AG09309 (cell line): ENCODE results near the gene DOC2A.

Experiments used
- DNase-seq: peaks from one replicate; pipeline ENCODE4 v3.0.0-alpha.2; 2010; ENCODE audit warnings: low read depth
- H3K4me3 ChIP-seq: 2 replicates; pipeline ENCODE4 v1.5.1; 2011; ENCODE audit warnings: mild to moderate bottlenecking, low read depth, low read length, moderate library complexity; ENCODE audit not compliant: control insufficient read depth
- CTCF ChIP-seq: IDR thresholded peaks from 2 replicates; pipeline ENCODE4 v1.5.1; 2011; ENCODE audit warnings: mild to moderate bottlenecking, low read depth, low read length, inconsistent platforms; ENCODE audit not compliant: insufficient read depth, control insufficient read depth; ENCODE audit errors: missing control alignments

DOC2A gene

DNA sequence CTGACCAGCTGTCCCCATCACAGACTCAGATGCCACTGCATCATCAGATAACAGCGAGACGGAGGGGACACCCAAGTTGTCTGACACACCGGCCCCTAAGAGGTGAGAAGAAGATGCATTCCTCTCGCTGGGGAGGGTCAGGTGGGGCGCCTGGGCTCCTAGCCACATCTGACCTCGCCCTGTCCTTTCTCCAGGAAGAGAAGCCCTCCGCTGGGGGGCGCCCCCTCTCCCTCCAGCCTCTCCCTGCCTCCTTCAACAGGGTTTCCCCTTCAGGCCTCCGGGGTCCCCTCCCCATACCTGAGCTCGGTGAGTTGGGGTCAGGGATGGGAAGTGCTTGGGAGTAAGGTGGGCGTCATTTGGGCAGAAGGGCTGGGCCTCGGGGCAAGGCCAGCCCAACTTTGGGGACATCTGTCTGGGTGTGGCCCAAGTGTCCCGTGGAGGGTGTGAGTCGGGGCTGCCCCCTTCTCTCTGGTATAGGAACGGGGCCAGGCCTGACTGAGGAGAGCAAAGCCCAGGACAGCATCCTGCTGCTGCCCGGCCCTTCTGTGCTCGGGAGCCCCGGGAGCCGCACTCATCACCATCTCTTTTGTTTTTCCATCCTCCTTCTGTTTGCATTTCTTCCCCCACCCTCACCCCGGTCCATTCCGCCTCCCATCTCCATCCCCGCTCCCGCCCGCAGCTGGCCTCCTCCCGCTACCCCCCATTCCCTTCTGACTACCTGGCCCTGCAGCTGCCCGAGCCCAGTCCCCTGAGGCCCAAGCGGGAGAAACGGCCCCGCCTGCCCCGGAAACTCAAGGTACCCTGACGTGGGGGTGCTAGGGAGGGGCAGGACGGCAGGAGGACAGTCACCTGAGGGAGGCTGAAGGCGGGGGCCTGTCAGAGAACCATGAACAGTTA is 9.8 kb downstream of the DOC2A start:
- DNase-seq = no peak
- H3K4me3 ChIP-seq = no peak overlapping the region
- TF ChIP-seq CTCF = peak; percentile 12

DNA sequence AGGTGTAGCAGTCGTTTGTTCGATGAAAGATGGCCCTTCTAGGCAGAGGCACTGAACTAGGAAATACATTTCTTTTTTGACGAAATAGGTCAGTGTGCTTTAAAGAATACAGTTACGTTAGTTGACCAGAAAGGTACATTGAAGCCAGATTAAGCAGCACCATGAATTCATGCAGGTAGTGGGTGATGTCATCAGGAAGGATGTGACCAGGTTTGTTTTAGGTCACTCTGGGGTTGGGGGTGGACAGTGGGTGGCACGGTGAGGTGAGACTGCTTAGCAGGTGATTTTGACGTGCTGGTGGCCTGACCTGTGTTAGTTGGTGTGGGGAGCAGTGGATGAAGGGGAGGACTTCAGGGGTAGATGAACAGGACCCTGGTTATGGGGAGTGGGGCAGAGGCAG is 11.2 kb downstream of the DOC2A start:
- DNase-seq = no peak
- TF ChIP-seq CTCF = no peak

DNA sequence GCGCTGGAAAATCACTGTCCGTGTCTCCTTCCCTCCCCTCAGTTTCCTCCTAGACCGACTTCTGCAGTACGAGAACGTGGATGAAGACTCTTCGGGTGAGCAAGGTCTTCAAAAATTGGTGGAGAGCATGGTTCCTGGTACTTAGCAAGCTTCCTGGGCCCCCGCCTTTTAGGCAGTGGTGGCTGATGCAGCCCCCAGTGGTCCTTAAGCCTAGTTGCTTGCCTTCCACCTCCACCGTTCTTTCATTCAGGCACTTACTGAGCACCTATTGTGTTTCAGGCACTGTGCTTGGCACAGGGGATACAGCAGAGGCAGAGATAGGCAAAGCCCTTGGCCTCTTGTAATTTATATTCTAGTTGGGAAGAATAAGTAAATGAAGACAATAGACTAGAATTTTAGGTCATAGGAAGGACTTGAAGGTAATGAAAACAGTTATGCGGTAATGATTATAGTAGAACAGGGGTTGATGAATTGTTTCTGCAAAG is 14.0 kb downstream of the DOC2A start:
- DNase-seq = no peak
- TF ChIP-seq CTCF = no peak
- H3K4me3 ChIP-seq = peak overlapping the region; percentile 98

More for the DNA sequence above, 11.2 kb downstream of the DOC2A start:
- H3K4me3 ChIP-seq = no peak overlapping the region

DNA sequence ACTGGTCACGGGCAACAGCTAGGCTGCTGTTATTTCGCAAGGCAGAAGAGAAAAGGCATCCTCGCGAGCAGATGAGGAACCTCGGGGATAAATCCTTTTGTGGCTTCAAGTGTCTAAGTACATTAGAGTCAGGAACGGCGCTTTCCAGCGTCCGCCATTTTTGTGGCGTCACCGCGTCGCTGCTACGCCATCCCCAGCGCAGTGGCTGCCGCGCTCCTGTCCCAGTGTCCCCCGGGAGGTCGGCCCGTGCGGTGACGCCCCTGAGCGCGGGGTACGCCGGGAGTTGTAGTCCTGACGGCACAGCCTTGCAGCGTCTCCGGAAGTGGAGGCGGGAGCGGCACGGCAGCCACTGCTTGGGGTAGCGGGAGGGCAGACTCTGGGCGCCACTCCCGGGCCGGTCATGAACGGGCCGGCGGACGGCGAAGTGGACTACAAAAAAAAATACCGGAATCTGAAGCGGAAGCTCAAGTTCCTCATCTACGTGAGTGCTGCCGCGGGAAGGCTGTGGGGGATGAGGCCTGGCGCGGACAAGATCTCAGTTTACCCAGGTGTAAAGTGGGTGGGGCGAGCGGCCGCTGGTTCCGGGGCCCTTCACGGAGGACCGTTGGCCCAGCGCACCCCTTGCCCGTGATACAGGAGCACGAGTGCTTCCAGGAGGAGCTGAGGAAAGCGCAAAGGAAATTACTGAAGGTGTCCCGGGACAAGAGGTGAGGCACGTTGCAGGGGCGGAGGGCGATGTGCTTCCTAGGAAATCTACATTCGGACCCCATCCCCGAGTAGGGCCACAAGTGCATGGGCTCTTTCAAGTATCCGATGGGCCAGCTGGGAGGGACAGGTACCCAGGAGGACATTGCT is 14.7 kb downstream of the DOC2A start, which contains the start of gene INO80E:
Gene INO80E, plus strand, starts transcription at position 331 of the 855 bp plus-strand sequence. Its CDS starts 70 bp downstream, at position 401.
- peak; percentile 62 for DNase-seq
- TF ChIP-seq CTCF = no peak
- H3K4me3 ChIP-seq = peak within 1 kb of the TSS; percentile 98

DNA sequence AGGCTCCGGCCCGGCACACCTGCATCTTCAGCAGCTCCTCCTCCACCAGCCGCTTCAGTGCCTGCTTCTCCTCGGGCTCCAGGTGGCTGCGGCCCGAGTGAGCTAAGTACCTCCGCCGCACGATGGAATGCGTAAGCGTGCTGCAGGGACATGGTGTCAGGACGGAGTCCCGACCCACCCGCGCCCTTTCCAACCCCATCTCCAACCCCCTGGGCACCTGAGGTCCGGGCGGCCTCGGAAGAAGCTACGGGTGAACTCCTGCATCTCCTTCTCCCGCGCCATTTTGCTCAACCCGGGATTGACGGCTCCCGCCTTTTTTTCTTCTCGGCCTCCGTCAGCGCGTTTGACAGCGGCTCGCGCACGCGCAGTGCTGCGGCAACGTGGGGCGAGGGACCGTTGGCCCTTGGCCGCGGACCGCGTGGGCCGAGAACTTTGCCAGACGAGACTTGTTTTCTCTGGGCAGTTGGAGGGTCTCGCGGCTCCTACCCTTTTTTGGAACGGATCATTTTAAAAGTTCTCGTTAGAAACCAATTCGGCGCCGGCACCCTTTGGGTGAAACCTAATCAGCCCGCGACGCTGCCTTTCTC is 15.4 kb downstream of the DOC2A start, which contains the start of gene HIRIP3:
Gene HIRIP3, minus strand, starts transcription at position 294 of the 587 bp plus-strand sequence. Its CDS starts 12 bp downstream, at position 282.
- DNase-seq = no peak
- peak within 1 kb of the TSS; percentile 98 for H3K4me3 ChIP-seq
- TF ChIP-seq CTCF = no peak
